Pancreas (tissue), 10 donors: ENCODE data around the gene IL20. TPM values are rescaled to one million over a fixed set of nuclear protein-coding genes. Genes with fewer than 3 reads are reported as not detected.

Experiments
- ATAC-seq, 4 donors: fragments of 200-7000 bp; cut with Tn5 transposase; one replicate each; pipeline versions ENCODE4 v1.8.0 to v1.9.1; 2020; ENCODE audit warnings: mild to moderate bottlenecking in 4 of 4, moderate library complexity in 4 of 4
- DNase-seq, 6 donors: peaks; one replicate each; pipeline ENCODE4 v3.0.0-alpha.2; 2020
- FAIRE-seq: peaks from 2 replicates; lab custom pipeline; 2012; peaks lifted over from hg19 to GRCh38; lab: Jason Lieb, UNC
- H3K27ac ChIP-seq, 4 donors: fragments of 200-600 bp; sonication (generic); 1 replicate in 3 of 4; 2 replicates in 1 of 4; pipeline versions ENCODE4 v1.5.0 to v1.8.0; 2020
- H3K27me3 ChIP-seq, 4 donors: fragments of 200-600 bp; one replicate each; pipeline ENCODE4 v1.8.0; 2021
- H3K36me3 ChIP-seq, 3 donors: fragments of 200-600 bp; sonication (generic) in 1 of 3; one replicate each; pipeline versions ENCODE4 v1.5.0 to v1.8.0; 2020 to 2021
- H3K4me1 ChIP-seq, 3 donors: fragments of 200-600 bp; one replicate each; pipeline ENCODE4 v1.8.0; 2021
- H3K4me3 ChIP-seq, 4 donors: fragments of 200-600 bp; sonication (generic) in 2 of 4; one replicate each; pipeline versions ENCODE4 v1.5.0 to v1.8.0; 2020 to 2021
- H3K9me3 ChIP-seq, 4 donors: fragments of 200-600 bp; one replicate each; pipeline ENCODE4 v1.8.0; 2021
- CTCF ChIP-seq, 4 donors: fragments of 200-600 bp; sonication (generic) in 3 of 4; IDR thresholded peaks; one replicate each; pipeline versions ENCODE4 v1.5.0 to v1.8.0; 2021; ENCODE audit warnings: antibody characterized with exemption in 4 of 4
- WGBS, 2 donors: extraction: QIAGEN DNeasy Blood & Tissue Kit; methylation state at CpG; one replicate each; pipeline ENCODE4 v1.1.7; 2013; 5-methylcytosine and 5-hydroxymethylcytosine counted together
- intact Hi-C, 3 donors: fragments of 100-400 bp; cut with DNase I; formaldehyde crosslinking; loops; one replicate each; pipeline versions ENCODE4 v1.11.1 to v1.14.2; 2022
- polyA plus RNA-seq, 2 donors: library from polyadenylated mRNA; stranded (reverse); fragments of 200-250 nt; gene quantifications; one replicate each; pipeline ENCODE4 v1.2.3, GENCODE V29; 2013
- total RNA-seq, 6 donors: library from RNA; stranded (reverse); fragmentation: NEBNext Ultra II Directional in 4 of 6; extraction: Animal tissue kit (Norgen Biotek cat#: 25700) in 4 of 6; gene quantifications; one replicate each; pipeline versions ENCODE4 v1.2.1 to v1.2.4, GENCODE V29; 2021 to 2023
- donor health status: healthy with polysubstance abuse.
- donor health status: DM: no; HTN: no; CAD: no; lungs with moderate emphysema.
- donor health status: DM: no; HTN: no; CAD: no.
- donor health status: control.
- donor health status: control.
- donor health status: Bipolar disorder and iron deficiency.
- donor health status: DM: yes; HTN: yes; CAD: no.
- donor health status: DM: no; HTN: no; CAD: no.
- donor health status: DM: no; HTN: no; CAD: no.
- donor health status: DM: yes; HTN: yes; CAD: no.

The IL20 gene
- total RNA-seq: not detected
- polyA plus RNA-seq: not detected

- peak; percentile 85 to 94 (median 88) for TF ChIP-seq CTCF (IDR thresholded peaks at IDR 0.05)
- Histone ChIP-seq H3K36me3 (no peaks in the 10 kb centered on the region), H3K9me3 (no peaks in the 10 kb centered on the region), H3K4me1 (peaks cover 0 to 3% (median 0%) of the 10 kb centered on the region in 3 donors), H3K27ac (no peak within 1 kb of the TSS), H3K4me3 (no peak within 1 kb of the TSS), H3K27me3 (no peaks in the 10 kb centered on the region)
- WGBS, 2 donors: 49 to 50% methylated on average over 19 of the region's 19 CpGs
- FAIRE-seq (no peak), DNase-seq (peak; percentile 88 to 99 (median 95)), ATAC-seq (peak; percentile 98 to 100 (median 99))
- intact Hi-C loops: no loop called here
Measured at GRCh38 chr1:206864939-206865671, at the start of gene IL20. IL20 (plus strand) TSS chr1:206865623; CDS start chr1:206865853, 230 bp downstream.

GRCh38 chr1:206816390-206817287, 48.8 kb upstream of the IL20 start:
- no peak for TF ChIP-seq CTCF (IDR thresholded peaks at IDR 0.05)
- DNase-seq: no peak
- no peaks in the 10 kb centered on the region for H3K27me3 ChIP-seq
- H3K9me3 ChIP-seq: no peaks in the 10 kb centered on the region
- WGBS, 2 donors: 63 to 70% methylated on average over 4 of the region's 4 CpGs
- no peaks in the 10 kb centered on the region for H3K36me3 ChIP-seq
- H3K4me1 ChIP-seq: peaks cover 0 to 3% (median 0%) of the 10 kb centered on the region in 3 donors
- peak overlapping the region in 2 of 4 donors; percentile 2 to 20 for H3K27ac ChIP-seq
- no peak for FAIRE-seq
- intact Hi-C loops: no loop called here
- no peak overlapping the region for H3K4me3 ChIP-seq
- peak in 3 of 4 donors; percentile 41 to 60 (median 52) for ATAC-seq

GRCh38 chr1:206821493-206821892, 43.9 kb upstream of the IL20 start:
- no peak for ATAC-seq
- H3K4me1 ChIP-seq: peaks cover 0 to 3% (median 0%) of the 10 kb centered on the region in 3 donors
- H3K9me3 ChIP-seq: no peaks in the 10 kb centered on the region
- DNase-seq: no peak
- 73 to 75% methylated on average over 4 of the region's 4 CpGs for WGBS, 2 donors
- intact Hi-C loops: no loop called here
- no peak for TF ChIP-seq CTCF (IDR thresholded peaks at IDR 0.05)
- H3K27ac ChIP-seq: no peak overlapping the region
- H3K4me3 ChIP-seq: no peak overlapping the region
- no peak for FAIRE-seq
- no peaks in the 10 kb centered on the region for H3K36me3 ChIP-seq
- no peaks in the 10 kb centered on the region for H3K27me3 ChIP-seq

GRCh38 chr1:206823727-206824126, 41.7 kb upstream of the IL20 start:
- Histone ChIP-seq H3K4me1 (no peaks in the 10 kb centered on the region), H3K4me3 (no peak overlapping the region), H3K27ac (no peak overlapping the region), H3K9me3 (no peaks in the 10 kb centered on the region), H3K27me3 (no peaks in the 10 kb centered on the region), H3K36me3 (no peaks in the 10 kb centered on the region)
- FAIRE-seq (no peak), DNase-seq (no peak), ATAC-seq (no peak)
- intact Hi-C loops: no loop called here
- 75 to 86% methylated on average over 5 of the region's 5 CpGs for WGBS, 2 donors
- no peak for TF ChIP-seq CTCF (IDR thresholded peaks at IDR 0.05)
